NK-92 treated with Interleukin-12 subunit alpha and Interleukin-12 subunit beta, amount 100 ng/mL, for 24 hours (cell line): ENCODE data around the gene UBAC2.

Source experiments
- DNase-seq: peaks from one replicate; lab custom pipeline; 2025; lab: John Stamatoyannopoulos, UW

Gene UBAC2

DNA sequence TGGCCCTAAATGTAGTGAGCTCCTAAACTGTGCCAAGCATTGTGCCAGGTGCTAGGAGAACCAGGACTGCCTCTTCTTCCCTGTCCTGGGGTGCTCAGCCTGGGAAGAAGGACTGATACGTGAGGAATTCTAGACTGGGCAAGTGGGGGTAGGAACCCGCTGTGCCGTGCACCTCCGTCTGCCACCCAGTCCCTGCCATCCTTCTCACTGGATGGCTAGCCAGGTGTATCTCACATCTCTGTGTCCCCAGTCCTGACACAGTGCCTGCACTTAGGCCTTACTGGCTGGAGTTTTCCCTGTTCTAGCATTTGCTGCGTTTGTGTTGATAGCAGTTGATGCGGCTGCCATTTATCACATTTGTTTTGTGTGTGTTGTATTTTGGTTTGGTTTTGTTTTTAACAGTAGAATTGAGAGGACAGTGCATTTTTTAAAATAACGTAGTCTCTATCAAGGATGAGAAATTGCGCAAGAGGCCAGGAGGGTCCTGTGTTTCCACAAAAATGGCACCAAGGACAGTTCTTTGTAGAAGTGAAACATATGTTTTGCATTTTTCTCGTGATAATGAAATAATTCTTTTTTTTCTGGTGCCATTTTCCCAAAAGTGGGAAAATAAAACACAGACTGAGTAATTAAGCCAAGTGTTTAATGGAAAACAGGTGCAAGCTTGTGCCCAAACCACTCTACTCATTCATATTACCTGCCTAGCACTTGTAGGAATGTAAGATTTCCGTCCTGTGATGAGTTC, 111.3 kb downstream of the UBAC2 start:
- DNase-seq = no peak

- DNase-seq = no peak
Measured at GRCh38 chr13:99312493-99312883, 111.8 kb downstream of the UBAC2 start.

GRCh38 chr13:99313501-99313900, 112.8 kb downstream of the UBAC2 start:
- DNase-seq = no peak

- no peak for DNase-seq
Measured at GRCh38 chr13:99313941-99314340, 113.3 kb downstream of the UBAC2 start.

GRCh38 chr13:99314640-99315176, 114.1 kb downstream of the UBAC2 start:
- no peak for DNase-seq

DNA sequence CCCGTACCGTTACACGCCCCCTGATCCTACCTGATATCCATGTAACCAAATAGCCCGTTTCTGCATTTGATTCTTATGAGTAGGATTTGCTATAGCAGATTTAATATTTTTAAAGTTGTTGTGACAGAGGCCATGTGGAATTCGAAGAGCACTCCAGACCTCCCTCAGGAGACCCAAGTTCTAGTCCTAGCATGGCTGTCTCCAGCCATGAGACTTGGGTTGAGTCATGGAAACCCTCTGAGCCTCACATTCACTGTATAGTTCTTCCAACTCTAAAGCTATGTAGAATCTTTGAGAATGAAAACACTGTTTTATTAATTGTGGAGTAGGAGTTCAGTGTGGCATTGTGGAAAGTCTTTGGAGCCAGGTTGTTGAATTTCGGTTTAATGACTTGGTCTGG, 114.5 kb downstream of the UBAC2 start:
- DNase-seq = no peak

DNA sequence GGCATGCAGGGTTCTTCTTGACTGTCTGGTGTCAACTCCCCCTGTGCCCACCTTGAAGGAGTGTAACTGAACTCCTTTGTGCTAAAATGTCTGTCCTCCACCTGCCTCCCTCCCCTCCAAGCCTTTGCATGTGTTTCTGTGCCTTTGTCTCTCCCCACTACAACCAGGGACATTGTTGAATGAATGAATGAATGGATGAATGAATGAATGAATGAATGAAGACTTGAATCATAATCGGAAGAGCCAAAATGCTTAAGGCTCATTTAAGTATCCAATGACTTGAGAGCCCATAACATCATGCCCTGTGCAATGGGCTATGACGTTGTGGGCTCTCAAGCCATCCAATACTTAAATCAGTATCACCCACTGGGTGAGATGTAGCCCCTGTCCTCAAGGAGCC, 115.6 kb downstream of the UBAC2 start:
- no peak for DNase-seq

GRCh38 chr13:99316657-99317256, 116.1 kb downstream of the UBAC2 start:
- no peak for DNase-seq

GRCh38 chr13:99320693-99321481, 120.2 kb downstream of the UBAC2 start:
- no peak for DNase-seq

DNA sequence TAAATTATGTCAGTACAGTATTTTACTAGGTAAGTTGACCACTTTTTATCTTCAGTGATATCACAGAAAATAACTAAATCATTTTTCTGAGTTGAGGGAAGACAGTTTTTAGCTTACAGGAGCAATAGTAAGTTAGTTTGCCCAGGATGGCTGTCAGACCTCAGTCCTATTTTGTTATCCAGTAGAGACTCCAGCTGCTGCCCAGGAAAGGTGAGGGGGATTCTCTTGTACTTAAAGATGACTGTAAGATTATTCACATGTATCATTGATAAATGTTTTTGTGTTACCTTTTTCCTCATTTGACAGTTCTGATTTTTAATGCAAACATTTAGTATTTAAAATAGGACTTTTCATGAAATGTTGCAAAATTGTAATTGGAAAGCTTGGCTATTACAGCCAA, 121.1 kb downstream of the UBAC2 start:
- DNase-seq = no peak

GRCh38 chr13:99322297-99323103, 121.8 kb downstream of the UBAC2 start:
- DNase-seq = no peak

- no peak for DNase-seq
Measured at GRCh38 chr13:99323488-99323887, 122.8 kb downstream of the UBAC2 start.

- DNase-seq = no peak
Measured at GRCh38 chr13:99326012-99326411, 125.4 kb downstream of the UBAC2 start.

DNA sequence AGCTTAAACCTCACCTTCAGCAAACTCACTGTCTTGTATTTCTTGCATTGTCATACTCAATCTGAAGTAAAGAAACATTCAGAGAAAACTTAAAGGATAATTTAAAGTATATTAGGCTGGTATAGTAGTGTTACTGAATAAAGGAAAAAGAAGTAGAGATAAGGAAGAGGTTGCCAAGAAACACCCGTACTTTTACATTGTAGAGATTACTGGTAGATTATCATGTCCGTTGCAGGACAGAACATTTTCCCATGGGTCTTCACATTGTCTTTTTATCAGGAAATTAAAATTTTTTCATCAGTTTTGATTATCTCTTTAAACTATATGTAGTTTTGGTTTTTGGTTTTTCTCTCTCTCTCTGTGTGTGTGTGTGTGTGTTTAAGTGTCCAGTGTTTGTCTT, 126.5 kb downstream of the UBAC2 start:
- DNase-seq = no peak

- DNase-seq = no peak
Measured at GRCh38 chr13:99327761-99328160, 127.1 kb downstream of the UBAC2 start.

DNA sequence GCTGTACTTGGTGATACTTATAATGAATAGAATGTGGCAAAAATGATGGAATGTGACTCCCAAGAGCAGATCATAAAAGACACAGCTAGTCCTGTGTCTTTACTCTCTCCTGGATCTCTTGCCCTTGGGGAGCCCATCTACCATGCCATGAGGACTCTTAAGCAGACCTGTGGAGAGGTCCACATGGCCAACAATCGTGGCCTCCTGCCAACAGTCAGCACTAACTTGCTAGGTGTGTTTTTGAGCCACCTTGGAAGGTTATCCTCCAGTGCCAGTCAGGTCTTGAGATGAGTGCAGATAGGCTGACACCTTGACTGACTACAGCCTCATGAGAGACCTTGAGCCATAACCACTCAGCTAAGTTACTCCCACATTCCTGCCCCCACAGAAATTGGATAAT, 128.8 kb downstream of the UBAC2 start:
- DNase-seq = no peak

GRCh38 chr13:99330942-99331341, 130.3 kb downstream of the UBAC2 start:
- no peak for DNase-seq

DNA sequence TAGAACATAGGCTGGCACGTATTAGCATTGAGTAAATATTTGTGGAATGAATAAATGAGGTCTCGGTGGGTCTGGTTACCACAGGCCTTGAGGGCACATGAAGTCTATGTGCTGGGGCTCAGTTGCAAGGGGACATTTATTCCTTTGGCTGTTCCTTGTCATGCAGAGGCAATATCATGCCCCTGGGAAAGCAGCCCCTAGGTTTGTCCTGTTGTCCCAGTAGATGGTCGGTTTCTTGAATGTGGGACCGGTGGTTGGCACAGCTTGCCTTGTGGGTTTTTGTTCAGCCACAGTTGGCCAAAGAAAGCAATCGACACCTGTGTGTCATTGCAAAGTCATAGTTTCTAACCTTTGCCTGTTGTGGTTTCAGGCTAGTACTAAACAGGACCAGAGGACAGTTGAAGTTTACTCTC, 131.2 kb downstream of the UBAC2 start:
- peak; percentile 45 for DNase-seq

GRCh38 chr13:99332456-99332855, 131.8 kb downstream of the UBAC2 start:
- no peak for DNase-seq

GRCh38 chr13:99334221-99334620, 133.6 kb downstream of the UBAC2 start:
- DNase-seq = no peak

DNA sequence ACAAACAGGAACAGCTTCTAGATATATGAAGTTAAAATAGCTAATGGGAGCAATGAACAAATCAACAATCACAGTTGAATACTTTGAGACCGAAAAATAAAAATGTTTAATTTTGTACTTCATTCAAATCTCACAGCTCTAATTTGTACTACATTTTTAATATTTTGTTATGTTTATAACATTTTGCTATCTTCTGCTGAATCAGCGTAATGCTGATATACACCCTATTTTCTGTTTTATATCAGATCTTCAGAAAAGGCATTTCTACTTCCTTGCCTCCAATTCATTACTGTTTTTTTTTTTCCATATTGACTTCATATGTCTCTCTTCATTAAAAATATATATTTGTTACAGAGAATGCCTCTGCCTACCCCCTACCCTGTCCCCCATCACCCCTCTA, 134.4 kb downstream of the UBAC2 start:
- DNase-seq = no peak

DNA sequence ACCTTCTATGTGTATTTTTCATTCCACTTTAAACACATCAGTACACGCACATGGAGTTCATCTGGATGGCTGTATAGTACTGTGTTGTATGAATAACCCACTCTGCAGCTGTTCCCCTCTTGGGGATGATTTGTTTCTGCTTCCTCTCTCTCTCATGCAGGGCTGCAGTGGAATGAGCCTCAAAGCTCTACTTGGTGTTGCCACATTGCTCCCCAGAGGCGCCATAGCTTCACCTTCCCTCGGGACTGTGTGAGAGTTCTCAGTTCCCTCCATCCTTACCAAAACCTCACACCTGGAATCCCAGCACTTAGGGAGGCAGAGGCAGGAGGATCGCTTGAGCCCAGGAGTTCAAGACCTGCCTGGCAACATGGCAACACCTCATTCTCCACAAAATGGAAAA, 134.9 kb downstream of the UBAC2 start:
- DNase-seq = no peak
